SK-N-MC (cell line): ENCODE measurements around the gene COPZ2.

ENCODE experiments used
- EZH2 ChIP-seq: fragments of 200-600 bp; sonication (generic); IDR thresholded peaks from one replicate; pipeline ENCODE4 v1.6.1; 2017; ENCODE audit warnings: antibody characterized with exemption
- FOXP2 ChIP-seq: optimal IDR thresholded peaks from 2 replicates; pipeline ENCODE3; 2011; ENCODE audit warnings: mild to moderate bottlenecking, moderate library complexity; ENCODE audit not compliant: insufficient read depth; ENCODE audit errors: extremely low read length, control extremely low read depth
- POLR2AphosphoS5 ChIP-seq: IDR thresholded peaks from 2 replicates; pipeline ENCODE4 v1.6.1; 2012; ENCODE audit warnings: mild to moderate bottlenecking, low read depth, low read length, borderline replicate concordance

DNA sequence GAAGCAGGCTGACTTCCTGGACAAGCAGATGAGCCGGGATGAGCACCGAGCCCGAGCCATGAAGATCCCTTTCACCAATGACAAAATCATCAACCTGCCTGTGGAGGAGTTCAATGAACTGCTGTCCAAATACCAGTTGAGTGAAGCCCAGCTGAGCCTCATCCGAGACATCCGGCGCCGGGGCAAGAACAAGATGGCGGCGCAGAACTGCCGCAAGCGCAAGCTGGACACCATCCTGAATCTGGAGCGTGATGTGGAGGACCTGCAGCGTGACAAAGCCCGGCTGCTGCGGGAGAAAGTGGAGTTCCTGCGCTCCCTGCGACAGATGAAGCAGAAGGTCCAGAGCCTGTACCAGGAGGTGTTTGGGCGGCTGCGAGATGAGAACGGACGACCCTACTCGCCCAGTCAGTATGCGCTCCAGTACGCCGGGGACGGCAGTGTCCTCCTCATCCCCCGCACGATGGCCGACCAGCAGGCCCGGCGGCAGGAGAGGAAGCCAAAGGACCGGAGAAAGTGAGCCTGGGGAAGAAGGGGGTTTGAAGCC lies 21.6 kb upstream of the COPZ2 start:
- TF ChIP-seq POLR2AphosphoS5 (no peak; the same call in 1 of the 2 replicates), EZH2 (no peak), FOXP2 (no peak)
